ENCODE results near the gene OR8B12. TPM values are rescaled to one million over a fixed set of nuclear protein-coding genes. Genes with fewer than 3 reads are reported as not detected.

The OR8B12 gene
- total RNA-seq, result not detected
- long read RNA-seq, result 0 reads

- intact Hi-C loops (cut with DNase I), result no loop called here
- no peaks in the 10 kb centered on the region for H3K9me3 ChIP-seq
- H3K36me3 ChIP-seq, result no peaks in the 10 kb centered on the region
- no peaks in the 10 kb centered on the region for H3K4me1 ChIP-seq
- DNase-seq, result no peak
- no peak within 1 kb of the TSS for H3K27ac ChIP-seq
- 37% methylated on average over 3 of the region's 5 CpGs for WGBS (ENCODE audit: insufficient coverage, low coverage, low lambda C conversion rate, missing lambda C conversion rate)
- no peak within 1 kb of the TSS for H3K4me3 ChIP-seq
- no peak for ATAC-seq
- TF ChIP-seq, protein P1, sequence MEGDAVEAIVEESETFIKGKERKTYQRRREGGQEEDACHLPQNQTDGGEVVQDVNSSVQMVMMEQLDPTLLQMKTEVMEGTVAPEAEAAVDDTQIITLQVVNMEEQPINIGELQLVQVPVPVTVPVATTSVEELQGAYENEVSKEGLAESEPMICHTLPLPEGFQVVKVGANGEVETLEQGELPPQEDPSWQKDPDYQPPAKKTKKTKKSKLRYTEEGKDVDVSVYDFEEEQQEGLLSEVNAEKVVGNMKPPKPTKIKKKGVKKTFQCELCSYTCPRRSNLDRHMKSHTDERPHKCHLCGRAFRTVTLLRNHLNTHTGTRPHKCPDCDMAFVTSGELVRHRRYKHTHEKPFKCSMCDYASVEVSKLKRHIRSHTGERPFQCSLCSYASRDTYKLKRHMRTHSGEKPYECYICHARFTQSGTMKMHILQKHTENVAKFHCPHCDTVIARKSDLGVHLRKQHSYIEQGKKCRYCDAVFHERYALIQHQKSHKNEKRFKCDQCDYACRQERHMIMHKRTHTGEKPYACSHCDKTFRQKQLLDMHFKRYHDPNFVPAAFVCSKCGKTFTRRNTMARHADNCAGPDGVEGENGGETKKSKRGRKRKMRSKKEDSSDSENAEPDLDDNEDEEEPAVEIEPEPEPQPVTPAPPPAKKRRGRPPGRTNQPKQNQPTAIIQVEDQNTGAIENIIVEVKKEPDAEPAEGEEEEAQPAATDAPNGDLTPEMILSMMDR (IDR thresholded peaks at IDR 0.05), result no peak
- TF ChIP-seq POLR2A (IDR thresholded peaks at IDR 0.05), result no peak
- no peaks in the 10 kb centered on the region for H3K27me3 ChIP-seq
Measured at GRCh38 chr11:124543554-124543953, at the start of gene OR8B12. TSS of gene OR8B12 (minus strand) at chr11:124543654. CDS start at chr11:124543654, 0 bp downstream.

- Histone ChIP-seq H3K36me3 (no peaks in the 10 kb centered on the region), H3K4me1 (no peaks in the 10 kb centered on the region), H3K4me3 (no peak overlapping the region), H3K27ac (no peak overlapping the region), H3K9me3 (no peaks in the 10 kb centered on the region), H3K27me3 (peaks cover 0 to 4% of the 10 kb centered on the region in 2 donors)
- WGBS (ENCODE audit: insufficient coverage, low coverage, low lambda C conversion rate, missing lambda C conversion rate), result 65% methylated on average over 6 of the region's 6 CpGs
- no peak for DNase-seq
- intact Hi-C loops (cut with DNase I), result loop anchor here in 1 of 2 donors (10.0 kb wide), 1 partner anchor 168 kb away; the partner anchor contains the start of gene OR8B4
- TF ChIP-seq POLR2A (IDR thresholded peaks at IDR 0.05), result no peak
- ATAC-seq, result no peak
Measured at GRCh38 chr11:124592627-124593026, 49.2 kb upstream of the OR8B12 start.

- Histone ChIP-seq H3K4me3 (no peak overlapping the region), H3K36me3 (no peaks in the 10 kb centered on the region), H3K27me3 (peaks cover 0 to 4% of the 10 kb centered on the region in 2 donors), H3K27ac (no peak overlapping the region), H3K4me1 (no peaks in the 10 kb centered on the region), H3K9me3 (no peaks in the 10 kb centered on the region)
- intact Hi-C loops (cut with DNase I), result loop anchor here in 1 of 2 donors (10.0 kb wide), 1 partner anchor 167 kb away; the partner anchor contains the start of gene OR8B4
- ATAC-seq (no peak), DNase-seq (no peak)
- TF ChIP-seq, protein P1 (IDR thresholded peaks at IDR 0.05), result no peak
- TF ChIP-seq POLR2A (IDR thresholded peaks at IDR 0.05), result no peak
- 54% methylated on average over 2 of the region's 2 CpGs for WGBS (ENCODE audit: insufficient coverage, low coverage, low lambda C conversion rate, missing lambda C conversion rate)
Measured at GRCh38 chr11:124591430-124591829, 48.0 kb upstream of the OR8B12 start.

GRCh38 chr11:124586238-124586860, 42.9 kb upstream of the OR8B12 start:
- H3K9me3 ChIP-seq, result no peaks in the 10 kb centered on the region
- H3K27ac ChIP-seq, result no peak overlapping the region
- H3K27me3 ChIP-seq, result peaks cover 0 to 4% of the 10 kb centered on the region in 2 donors
- no peak overlapping the region for H3K4me3 ChIP-seq
- H3K4me1 ChIP-seq, result no peaks in the 10 kb centered on the region
- peak; percentile 30 to 58 (median 51) for DNase-seq
- ATAC-seq, result peak; percentile 63 to 74 (median 70)
- no peaks in the 10 kb centered on the region for H3K36me3 ChIP-seq
- TF ChIP-seq, protein P1 (IDR thresholded peaks at IDR 0.05), result peak; percentile 39 to 68 (median 60)
- no peak for TF ChIP-seq POLR2A (IDR thresholded peaks at IDR 0.05)
- intact Hi-C loops (cut with DNase I), result loop anchor here in 1 of 2 donors (10.0 kb wide), 1 partner anchor 172 kb away; no protein-coding TSS in a partner anchor
- 12% methylated on average over 3 of the region's 3 CpGs for WGBS (ENCODE audit: insufficient coverage, low coverage, low lambda C conversion rate, missing lambda C conversion rate)

- Histone ChIP-seq H3K4me1 (no peaks in the 10 kb centered on the region), H3K9me3 (no peaks in the 10 kb centered on the region), H3K4me3 (no peak overlapping the region), H3K27ac (no peak overlapping the region), H3K27me3 (peaks cover 0 to 4% of the 10 kb centered on the region in 2 donors), H3K36me3 (no peaks in the 10 kb centered on the region)
- 51% methylated on average over 4 of the region's 4 CpGs for WGBS (ENCODE audit: insufficient coverage, low coverage, low lambda C conversion rate, missing lambda C conversion rate)
- intact Hi-C loops (cut with DNase I), result loop anchor here in 1 of 2 donors (10.0 kb wide), 1 partner anchor 170 kb away; no protein-coding TSS in a partner anchor
- DNase-seq, result no peak
- TF ChIP-seq POLR2A (IDR thresholded peaks at IDR 0.05), result no peak
- TF ChIP-seq, protein P1 (IDR thresholded peaks at IDR 0.05), result no peak
- ATAC-seq, result no peak
Measured at GRCh38 chr11:124584681-124585372, 41.4 kb upstream of the OR8B12 start.

Measured in right lobe of liver (tissue), 6 donors.